ENCODE data around the gene DDT. TPM values are rescaled to one million over a fixed set of nuclear protein-coding genes. Genes with fewer than 3 reads are reported as not detected.
"Not testable (repeated sequence)": the region's sequence is repeated elsewhere in the genome, so short reads cannot be mapped to it uniquely, and the experiment has no call there.

Gene DDT
- total and polyA plus RNA-seq, 4 donors, result 111 to 268 (median 175) TPM

DNA sequence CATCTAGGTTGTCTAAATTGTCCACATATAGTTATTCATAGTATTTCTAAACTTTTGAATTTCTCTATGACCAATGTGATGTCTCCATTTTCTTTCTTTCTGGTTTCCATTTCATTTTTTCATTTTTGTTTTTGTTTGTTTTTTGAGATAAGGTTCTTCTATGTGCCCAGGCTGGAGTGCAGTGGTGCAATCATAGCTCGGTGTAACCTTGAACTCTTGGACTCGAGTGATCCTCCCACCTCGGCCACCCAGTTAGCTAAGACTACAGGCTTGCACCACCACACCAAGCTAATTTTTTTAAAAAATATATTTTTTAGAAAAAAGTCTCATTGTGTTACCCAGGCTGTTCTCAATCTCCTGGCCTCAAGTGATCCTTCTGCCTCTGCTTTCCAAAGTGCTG, 22.9 kb upstream of the DDT start:
- H3K9me3 ChIP-seq (ENCODE audit: control insufficient read depth in 4 of 4, insufficient read depth in 3 of 4, low read length in 3 of 4), result no peaks in the 10 kb centered on the region
- no peaks in the 10 kb centered on the region for H3K4me1 ChIP-seq (ENCODE audit: control insufficient read depth in 5 of 5, insufficient read depth in 5 of 5, low read length in 5 of 5)
- WGBS, 2 donors, result 88 to 95% methylated on average over 3 of the region's 3 CpGs
- H3K9ac ChIP-seq (ENCODE audit: insufficient read depth in 1 of 2, low read length in 2 of 2), result no peak overlapping the region
- TF ChIP-seq, protein P1, sequence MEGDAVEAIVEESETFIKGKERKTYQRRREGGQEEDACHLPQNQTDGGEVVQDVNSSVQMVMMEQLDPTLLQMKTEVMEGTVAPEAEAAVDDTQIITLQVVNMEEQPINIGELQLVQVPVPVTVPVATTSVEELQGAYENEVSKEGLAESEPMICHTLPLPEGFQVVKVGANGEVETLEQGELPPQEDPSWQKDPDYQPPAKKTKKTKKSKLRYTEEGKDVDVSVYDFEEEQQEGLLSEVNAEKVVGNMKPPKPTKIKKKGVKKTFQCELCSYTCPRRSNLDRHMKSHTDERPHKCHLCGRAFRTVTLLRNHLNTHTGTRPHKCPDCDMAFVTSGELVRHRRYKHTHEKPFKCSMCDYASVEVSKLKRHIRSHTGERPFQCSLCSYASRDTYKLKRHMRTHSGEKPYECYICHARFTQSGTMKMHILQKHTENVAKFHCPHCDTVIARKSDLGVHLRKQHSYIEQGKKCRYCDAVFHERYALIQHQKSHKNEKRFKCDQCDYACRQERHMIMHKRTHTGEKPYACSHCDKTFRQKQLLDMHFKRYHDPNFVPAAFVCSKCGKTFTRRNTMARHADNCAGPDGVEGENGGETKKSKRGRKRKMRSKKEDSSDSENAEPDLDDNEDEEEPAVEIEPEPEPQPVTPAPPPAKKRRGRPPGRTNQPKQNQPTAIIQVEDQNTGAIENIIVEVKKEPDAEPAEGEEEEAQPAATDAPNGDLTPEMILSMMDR (IDR thresholded peaks at IDR 0.05; ENCODE audit: control extremely low read depth, extremely low read depth), result no peak
- H3K4me3 ChIP-seq, result no peak overlapping the region
- ATAC-seq (ENCODE audit: insufficient read depth, low FRiP score), result no peak
- H3K36me3 ChIP-seq (ENCODE audit: control insufficient read depth in 4 of 4, insufficient read depth in 4 of 4, low read length in 4 of 4), result no peaks in the 10 kb centered on the region
- H3K27me3 ChIP-seq (ENCODE audit: control insufficient read depth in 3 of 3, insufficient read depth in 3 of 3, low read length in 2 of 3), result no peaks in the 10 kb centered on the region
- H3K27ac ChIP-seq (ENCODE audit: low read depth in 1 of 2, low read length in 1 of 2), result no peak overlapping the region
- DNase-seq, result no peak

DNA sequence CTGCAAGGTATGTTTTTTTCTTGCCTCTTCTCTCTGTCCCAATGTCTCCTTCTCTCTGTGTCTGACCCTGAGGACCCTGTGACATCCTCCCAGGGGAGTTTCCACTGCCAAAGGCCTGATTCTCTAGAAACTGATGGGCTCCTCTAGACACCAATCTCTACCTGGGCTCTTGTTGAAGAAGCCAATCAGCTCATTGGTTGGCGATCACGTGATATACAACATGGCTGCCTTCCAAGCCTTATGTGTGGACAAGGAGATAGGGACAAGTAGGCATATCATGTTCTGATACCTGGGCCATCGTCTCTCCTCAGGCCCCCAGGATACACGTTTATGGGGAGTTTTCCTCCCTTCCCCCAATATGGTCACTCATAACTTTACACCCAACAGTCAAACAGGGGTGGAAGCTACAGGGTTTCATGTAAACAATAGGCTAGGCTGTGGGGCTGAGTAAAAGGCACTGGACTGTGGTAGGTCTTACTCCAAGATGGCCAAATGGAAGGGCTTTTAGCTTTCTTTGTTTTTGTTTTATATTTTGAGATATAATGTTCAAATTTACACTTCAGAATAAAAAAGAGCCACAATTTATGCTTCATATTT, 19.4 kb upstream of the DDT start:
- H3K9me3 ChIP-seq (ENCODE audit: control insufficient read depth in 4 of 4, insufficient read depth in 3 of 4, low read length in 3 of 4); DNase-seq; H3K9ac ChIP-seq (ENCODE audit: insufficient read depth in 1 of 2, low read length in 2 of 2); H3K27me3 ChIP-seq (ENCODE audit: control insufficient read depth in 3 of 3, insufficient read depth in 3 of 3, low read length in 2 of 3); H3K4me1 ChIP-seq (ENCODE audit: control insufficient read depth in 5 of 5, insufficient read depth in 5 of 5, low read length in 5 of 5); ATAC-seq (ENCODE audit: insufficient read depth, low FRiP score); H3K36me3 ChIP-seq (ENCODE audit: control insufficient read depth in 4 of 4, insufficient read depth in 4 of 4, low read length in 4 of 4); H3K4me3 ChIP-seq; H3K27ac ChIP-seq (ENCODE audit: low read depth in 1 of 2, low read length in 1 of 2): not testable (repeated sequence)
- WGBS, 2 donors, result 49 to 90% methylated on average over 4 of the region's 4 CpGs

DNA sequence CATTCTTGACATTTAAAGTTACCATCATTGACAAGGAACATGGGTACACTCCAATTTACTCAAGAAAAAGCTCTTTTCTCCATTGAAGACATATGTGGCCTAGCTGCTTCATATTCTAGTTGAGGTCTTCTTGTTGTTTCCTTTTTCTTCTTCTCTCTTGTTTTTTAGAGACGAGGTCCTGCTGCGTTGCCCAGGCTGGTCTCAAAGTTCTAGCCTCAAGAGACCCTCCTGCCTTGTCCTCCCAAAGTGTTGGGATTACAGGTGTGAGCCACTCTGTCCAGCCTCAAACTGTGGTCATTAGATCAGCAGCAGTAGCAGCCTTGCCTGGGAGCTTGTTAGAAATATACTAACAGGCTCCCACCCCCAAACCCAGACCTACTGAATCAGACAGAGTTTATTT, 18.8 kb upstream of the DDT start:
- DNase-seq; H3K36me3 ChIP-seq (ENCODE audit: control insufficient read depth in 4 of 4, insufficient read depth in 4 of 4, low read length in 4 of 4); H3K27ac ChIP-seq (ENCODE audit: low read depth in 1 of 2, low read length in 1 of 2); H3K4me3 ChIP-seq; H3K27me3 ChIP-seq (ENCODE audit: control insufficient read depth in 3 of 3, insufficient read depth in 3 of 3, low read length in 2 of 3); H3K9ac ChIP-seq (ENCODE audit: insufficient read depth in 1 of 2, low read length in 2 of 2); ATAC-seq (ENCODE audit: insufficient read depth, low FRiP score); H3K9me3 ChIP-seq (ENCODE audit: control insufficient read depth in 4 of 4, insufficient read depth in 3 of 4, low read length in 3 of 4); H3K4me1 ChIP-seq (ENCODE audit: control insufficient read depth in 5 of 5, insufficient read depth in 5 of 5, low read length in 5 of 5): not testable (repeated sequence)
- WGBS, 2 donors, result 74 to 82% methylated on average over 2 of the region's 2 CpGs

DNA sequence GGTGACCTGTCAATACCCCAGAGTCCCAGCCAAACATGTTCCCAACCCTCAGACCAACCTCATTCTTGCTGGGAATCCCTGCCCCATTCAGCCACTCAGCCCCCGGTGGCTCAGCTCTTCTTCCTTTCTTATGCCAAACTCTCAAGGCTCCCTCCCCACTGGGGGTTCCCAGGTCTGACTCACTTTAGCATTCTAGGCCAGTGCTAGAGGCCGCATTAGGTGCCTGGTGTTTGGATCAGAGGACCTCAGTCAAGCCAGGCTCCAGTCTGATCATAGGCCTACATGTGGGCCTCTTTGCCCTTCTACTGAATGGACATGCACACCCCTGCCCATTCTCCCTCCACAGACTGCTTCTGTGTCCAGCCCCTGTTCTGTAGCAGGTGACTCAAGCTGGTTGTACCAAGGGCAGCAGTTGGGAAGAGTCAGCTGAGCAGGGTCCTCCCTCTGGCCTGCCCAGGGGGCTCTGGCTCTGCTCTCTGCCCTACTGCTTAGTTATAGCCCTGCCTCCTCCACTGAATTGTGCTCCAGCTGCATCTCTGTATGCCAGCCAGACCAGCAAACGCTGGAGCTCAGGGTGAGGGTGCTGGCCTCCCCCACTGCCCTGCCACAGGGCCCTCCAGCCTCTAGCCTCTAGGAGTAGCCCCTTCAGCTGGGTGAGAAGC, 15.5 kb upstream of the DDT start:
- H3K4me3 ChIP-seq; H3K27ac ChIP-seq (ENCODE audit: low read depth in 1 of 2, low read length in 1 of 2); DNase-seq; H3K27me3 ChIP-seq (ENCODE audit: control insufficient read depth in 3 of 3, insufficient read depth in 3 of 3, low read length in 2 of 3); ATAC-seq (ENCODE audit: insufficient read depth, low FRiP score); H3K36me3 ChIP-seq (ENCODE audit: control insufficient read depth in 4 of 4, insufficient read depth in 4 of 4, low read length in 4 of 4); H3K9ac ChIP-seq (ENCODE audit: insufficient read depth in 1 of 2, low read length in 2 of 2); H3K9me3 ChIP-seq (ENCODE audit: control insufficient read depth in 4 of 4, insufficient read depth in 3 of 4, low read length in 3 of 4); H3K4me1 ChIP-seq (ENCODE audit: control insufficient read depth in 5 of 5, insufficient read depth in 5 of 5, low read length in 5 of 5): not testable (repeated sequence)
- 75 to 94% methylated on average over 2 of the region's 3 CpGs for WGBS, 2 donors

DNA sequence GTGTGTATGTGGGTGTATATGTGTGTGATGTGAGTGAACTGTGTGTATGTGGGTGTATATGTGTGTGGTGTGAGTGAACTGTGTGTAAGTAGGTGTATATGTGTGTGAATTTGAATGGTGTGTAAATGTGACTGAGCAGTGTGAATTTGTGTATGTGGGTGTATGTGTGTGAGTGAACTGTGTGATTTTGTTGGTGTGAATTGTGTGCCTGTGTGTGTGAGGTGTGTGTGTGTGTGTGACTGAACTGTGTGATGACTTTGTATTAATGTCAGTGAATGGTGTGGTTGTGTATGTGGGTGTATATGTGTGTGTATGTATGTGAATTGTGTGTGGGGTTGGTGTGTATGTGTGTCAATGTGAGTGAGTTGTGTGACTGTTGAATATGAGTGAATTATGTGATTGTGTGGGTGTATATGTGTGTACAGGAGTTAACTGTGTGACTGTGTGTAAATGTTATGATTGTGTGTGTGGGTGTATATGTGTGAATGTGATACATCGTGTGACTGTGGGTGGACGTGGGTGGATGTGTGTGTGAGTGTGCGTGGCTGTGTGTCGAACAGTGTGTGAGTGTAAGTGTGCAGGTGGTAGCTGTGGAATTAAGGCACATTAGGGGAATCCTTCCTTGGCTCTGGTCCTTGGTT, 12.4 kb upstream of the DDT start:
- WGBS, 2 donors, result 82% methylated on average over 4 of the region's 4 CpGs; no CpG with 5 or more reads in 1 of the 2 donors
- not testable (repeated sequence) for H3K27ac ChIP-seq (ENCODE audit: low read depth in 1 of 2, low read length in 1 of 2); DNase-seq

DNA sequence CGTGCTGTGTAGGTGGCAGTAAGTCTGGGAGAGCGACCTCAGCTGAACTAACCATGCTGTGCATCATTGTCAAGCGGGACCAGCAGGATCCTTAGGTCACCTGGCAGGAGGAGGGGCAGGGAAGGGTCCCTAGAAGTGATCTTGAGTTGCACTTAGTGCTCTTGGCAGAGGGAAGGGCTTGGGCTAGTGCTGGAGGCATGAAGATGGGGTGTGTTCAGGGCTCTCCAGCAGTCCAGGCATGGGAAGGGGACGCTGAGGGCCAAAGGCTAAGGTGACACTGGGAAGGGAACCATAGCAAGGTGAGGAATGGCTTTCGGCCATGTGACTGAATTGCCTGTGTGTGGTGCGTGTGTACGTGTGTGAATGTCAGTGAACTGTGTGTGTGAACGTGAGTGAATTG, 11.8 kb upstream of the DDT start:
- ATAC-seq (ENCODE audit: insufficient read depth, low FRiP score); H3K27me3 ChIP-seq (ENCODE audit: control insufficient read depth in 3 of 3, insufficient read depth in 3 of 3, low read length in 2 of 3); H3K9me3 ChIP-seq (ENCODE audit: control insufficient read depth in 4 of 4, insufficient read depth in 3 of 4, low read length in 3 of 4); H3K9ac ChIP-seq (ENCODE audit: insufficient read depth in 1 of 2, low read length in 2 of 2); DNase-seq; H3K4me3 ChIP-seq; H3K4me1 ChIP-seq (ENCODE audit: control insufficient read depth in 5 of 5, insufficient read depth in 5 of 5, low read length in 5 of 5); H3K27ac ChIP-seq (ENCODE audit: low read depth in 1 of 2, low read length in 1 of 2); H3K36me3 ChIP-seq (ENCODE audit: control insufficient read depth in 4 of 4, insufficient read depth in 4 of 4, low read length in 4 of 4): not testable (repeated sequence)
- WGBS, 2 donors, result 85% methylated on average over 8 of the region's 8 CpGs; no CpG with 5 or more reads in 1 of the 2 donors

More for the DNA sequence above, 12.4 kb upstream of the DDT start:
- not testable (repeated sequence) for H3K9me3 ChIP-seq (ENCODE audit: control insufficient read depth in 4 of 4, insufficient read depth in 3 of 4, low read length in 3 of 4); H3K4me3 ChIP-seq; H3K27me3 ChIP-seq (ENCODE audit: control insufficient read depth in 3 of 3, insufficient read depth in 3 of 3, low read length in 2 of 3); H3K9ac ChIP-seq (ENCODE audit: insufficient read depth in 1 of 2, low read length in 2 of 2); H3K36me3 ChIP-seq (ENCODE audit: control insufficient read depth in 4 of 4, insufficient read depth in 4 of 4, low read length in 4 of 4); ATAC-seq (ENCODE audit: insufficient read depth, low FRiP score); H3K4me1 ChIP-seq (ENCODE audit: control insufficient read depth in 5 of 5, insufficient read depth in 5 of 5, low read length in 5 of 5)
